HepG2 (cell line): ENCODE results near the gene OLFM2. TPM values are rescaled to one million over a fixed set of nuclear protein-coding genes. Genes with fewer than 3 reads are reported as not detected.

Experiments used
- ATAC-seq: fragments of 200-7000 bp; cut with Tn5 transposase; 3 replicates; pipeline ENCODE4 v1.9.1; 2020; ENCODE audit warnings: mild to moderate bottlenecking, moderate library complexity
- BruUV-seq: library from RNA; stranded (reverse); fragments of 400-500 nt; replicated peaks from 2 replicates; lab custom pipeline; 2021; lab: Mats Ljungman, UMichigan
- CTCF ChIA-PET: fragments of 300-600 bp; formaldehyde crosslinking; extraction: SDS; loops from one replicate; lab custom pipeline; 2021; ENCODE audit warnings: low total read pairs, inconsistent platforms, low intra/inter-chr PET ratio; lab: Yijun Ruan, JAX
- POLR2A ChIA-PET: fragments of 350-600 bp; sonication (Branson Sonifier 250); formaldehyde crosslinking; loops from one replicate; lab custom pipeline; 2020; ENCODE audit warnings: antibody characterized with exemption, inconsistent platforms; lab: Yijun Ruan, JAX
- DNase-seq: peaks from one replicate; pipeline ENCODE4 v3.0.0-alpha.2; 2015; ENCODE audit warnings: low spot score
- FAIRE-seq: peaks from 3 replicates; lab custom pipeline; 2011; peaks lifted over from hg19 to GRCh38; lab: Jason Lieb, UNC
- H2AFZ ChIP-seq: one replicate; pipeline ENCODE4 v1.6.1; 2011; ENCODE audit warnings: low read length, inconsistent platforms
- H3K27ac ChIP-seq: fragments of 300-600 bp; 3 replicates; pipeline ENCODE4 v1.8.0; 2011; ENCODE audit warnings: mixed run types, mild to moderate bottlenecking, mixed read lengths, low read length, inconsistent platforms; ENCODE audit not compliant: insufficient read depth; ENCODE audit errors: extremely low read length
- H3K27me3 ChIP-seq, 2 experiments: fragments of 200-600 bp in 1 of 2; 2 replicates in 1 of 2; 3 replicates in 1 of 2; pipeline versions ENCODE4 v1.6.0 to v1.8.0; 2011; ENCODE audit warnings: low read length in 2 of 2, mild to moderate bottlenecking in 2 of 2, moderate library complexity in 2 of 2, inconsistent platforms in 1 of 2; ENCODE audit not compliant: insufficient read depth in 2 of 2, control insufficient read depth in 1 of 2
- H3K36me3 ChIP-seq, 2 experiments: fragments of 200-600 bp in 1 of 2; replicated peaks in 1 of 2; 2 replicates in 1 of 2; 3 replicates in 1 of 2; pipeline versions ENCODE4 v1.5.1 to v1.8.0; 2011; ENCODE audit warnings: low read length in 2 of 2, inconsistent platforms in 1 of 2; ENCODE audit not compliant: insufficient read depth in 2 of 2, control insufficient read depth in 1 of 2
- H3K4me1 ChIP-seq: 2 replicates; pipeline ENCODE4 v1.5.1; 2012; ENCODE audit warnings: low read length, inconsistent platforms; ENCODE audit not compliant: insufficient read depth
- H3K4me2 ChIP-seq: 2 replicates; pipeline ENCODE4 v1.6.0; 2011; ENCODE audit warnings: low read depth, low read length, inconsistent platforms
- H3K4me3 ChIP-seq, 3 experiments: fragments of 200-600 bp in 1 of 3; sonication (generic), shearing (Covaris generic) in 1 of 3; replicated peaks in 1 of 3; 2 replicates each; pipeline ENCODE4 v1.5.1; 2011 to 2016; ENCODE audit warnings: low read length in 3 of 3, inconsistent platforms in 2 of 3, low read depth in 2 of 3, mild to moderate bottlenecking in 2 of 3, control low read depth in 1 of 3, mixed read lengths in 1 of 3; ENCODE audit not compliant: insufficient read depth in 1 of 3
- H3K79me2 ChIP-seq: one replicate; pipeline ENCODE4 v1.6.1; 2011; ENCODE audit warnings: low read length, inconsistent platforms; ENCODE audit not compliant: insufficient read depth
- H3K9ac ChIP-seq: 2 replicates; pipeline ENCODE4 v1.6.0; 2011; ENCODE audit warnings: mild to moderate bottlenecking, low read depth, low read length, inconsistent platforms; ENCODE audit not compliant: insufficient read depth
- H3K9me3 ChIP-seq: 2 replicates; pipeline ENCODE4 v1.5.1; 2012; ENCODE audit warnings: mild to moderate bottlenecking, low read length
- H4K20me1 ChIP-seq: 2 replicates; pipeline ENCODE4 v1.6.0; 2011; ENCODE audit warnings: inconsistent platforms, mild to moderate bottlenecking, low read length, moderate library complexity; ENCODE audit not compliant: insufficient read depth
- FIP1L1 ChIP-seq: fragments of 200-400 bp; formaldehyde crosslinking; IDR thresholded peaks from 2 replicates; pipeline ENCODE4 v1.6.1; 2018; ENCODE audit warnings: low read depth, mild to moderate bottlenecking, low read length, moderate library complexity, borderline replicate concordance; ENCODE audit not compliant: insufficient read depth
- GZF1 ChIP-seq: sonication (generic); formaldehyde crosslinking; IDR thresholded peaks from 2 replicates; pipeline ENCODE4 v1.5.1; 2020; ENCODE audit warnings: mild to moderate bottlenecking, missing genetic modification reagents
- HNF4A ChIP-seq: sonication (generic); formaldehyde crosslinking; IDR thresholded peaks from 2 replicates; pipeline ENCODE4 v1.4.0; 2020; ENCODE audit warnings: missing genetic modification reagents
- JARID2 ChIP-seq: sonication (generic); formaldehyde crosslinking; IDR thresholded peaks from 2 replicates; pipeline ENCODE4 v1.8.1; 2023; ENCODE audit warnings: missing genetic modification reagents, inconsistent platforms; ENCODE audit not compliant: insufficient replicate concordance
- KDM3A ChIP-seq: IDR thresholded peaks from 2 replicates; pipeline ENCODE4 v1.6.1; 2018; ENCODE audit warnings: low read depth, missing compliant biosample characterization
- PHB2 ChIP-seq: fragments of 450-650 bp; IDR thresholded peaks from 2 replicates; pipeline ENCODE4 v1.6.1; 2018; ENCODE audit not compliant: partially characterized antibody
- SUZ12 ChIP-seq: fragments of 150-350 bp; IDR thresholded peaks from 2 replicates; pipeline ENCODE4 v1.6.1; 2014; ENCODE audit warnings: low read depth, low read length
- THYN1 ChIP-seq: sonication (generic); formaldehyde crosslinking; IDR thresholded peaks from 2 replicates; pipeline ENCODE4 v1.8.1; 2023; ENCODE audit warnings: low read depth, mild to moderate bottlenecking, moderate library complexity, missing genetic modification reagents, borderline replicate concordance
- ZBTB1 ChIP-seq: sonication (generic); formaldehyde crosslinking; IDR thresholded peaks from 2 replicates; pipeline ENCODE4 v1.4.0; 2020; ENCODE audit warnings: missing genetic modification reagents, borderline replicate concordance
- ZEB1 ChIP-seq: IDR thresholded peaks from 2 replicates; pipeline ENCODE4 v1.6.1; 2012; ENCODE audit warnings: mild to moderate bottlenecking, low read depth, inconsistent platforms; ENCODE audit not compliant: insufficient replicate concordance
- ZNF44 ChIP-seq: sonication (generic); formaldehyde crosslinking; IDR thresholded peaks from 2 replicates; pipeline ENCODE4 v1.5.1; 2020; ENCODE audit warnings: mild to moderate bottlenecking, missing genetic modification reagents
- ZNF543 ChIP-seq: sonication (generic); formaldehyde crosslinking; IDR thresholded peaks from 2 replicates; pipeline ENCODE4 v1.4.0; 2020; ENCODE audit warnings: mild to moderate bottlenecking, missing genetic modification reagents
- ZNF552 ChIP-seq: sonication (generic); formaldehyde crosslinking; IDR thresholded peaks from 2 replicates; pipeline ENCODE4 v1.9.0; 2022; ENCODE audit warnings: missing genetic modification reagents, mild to moderate bottlenecking, borderline replicate concordance
- ZNF737 ChIP-seq: sonication (generic); formaldehyde crosslinking; IDR thresholded peaks from 2 replicates; pipeline ENCODE4 v1.5.0; 2020; ENCODE audit warnings: missing genetic modification reagents, mild to moderate bottlenecking, borderline replicate concordance
- ZNF740 ChIP-seq: sonication (generic); formaldehyde crosslinking; IDR thresholded peaks from 2 replicates; pipeline ENCODE4 v1.4.0; 2020; ENCODE audit warnings: missing genetic modification reagents
- ZNF772 ChIP-seq: sonication (generic); formaldehyde crosslinking; IDR thresholded peaks from 2 replicates; pipeline ENCODE4 v1.5.0; 2020; ENCODE audit warnings: mild to moderate bottlenecking, missing genetic modification reagents
- ZNF883 ChIP-seq: sonication (generic); formaldehyde crosslinking; IDR thresholded peaks from 2 replicates; pipeline ENCODE4 v1.5.1; 2020; ENCODE audit warnings: mild to moderate bottlenecking, missing genetic modification reagents; ENCODE audit errors: not compliant biosample characterization
- ZSCAN31 ChIP-seq: sonication (generic); formaldehyde crosslinking; IDR thresholded peaks from 2 replicates; pipeline ENCODE4 v1.5.0; 2020; ENCODE audit warnings: low read depth, mild to moderate bottlenecking, missing genetic modification reagents
- WGBS: methylation state at CpG from one replicate; pipeline ENCODE4 v1.1.6; 2017; ENCODE audit warnings: low lambda C conversion rate; 5-methylcytosine and 5-hydroxymethylcytosine counted together
- in situ Hi-C: cut with HindIII; loops from 2 replicates; pipeline ENCODE4 v1.10.0; 2017; ENCODE audit warnings: low pct_unique_long_range_greater_than_20kb; ENCODE audit not compliant: extremely low pct_ligation_motif_present
- intact Hi-C: fragments of 100-400 bp; cut with micrococcal nuclease; formaldehyde crosslinking; loops from one replicate; pipeline ENCODE4 v1.10.0; 2022; ENCODE audit not compliant: unreplicated experiment
- polyA plus RNA-seq, 8 experiments: library from polyadenylated mRNA; depleted of rRNA in 3 of 8; stranded (reverse) in 7 of 8; unstranded in 1 of 8; fragments of >200 nt; fragmentation: Illumina TruSeq in 4 of 8; extraction: Trizol in 4 of 8; gene quantifications; 2 replicates each; pipeline versions ENCODE4 v1.2.1 to v1.2.3, GENCODE V29; 2011 to 2016; ENCODE audit warnings: low read depth in 4 of 8, missing spikeins in 1 of 8, mixed read lengths in 1 of 8; ENCODE audit not compliant: insufficient read depth in 1 of 8
- total RNA-seq, 5 experiments: library from RNA; depleted of rRNA; stranded (reverse); fragments of >200 nt; fragmentation: Illumina TruSeq; extraction: Trizol; gene quantifications; 2 replicates each; pipeline ENCODE4 v1.2.3, GENCODE V29; 2016; ENCODE audit warnings: low read depth in 1 of 5

Gene OLFM2
- total and polyA plus RNA-seq, 2 of the 13 experiments (the other 11 are each of a cell fraction or from before 2014, with no cell fraction given): 0.20 to 0.51 TPM

DNA sequence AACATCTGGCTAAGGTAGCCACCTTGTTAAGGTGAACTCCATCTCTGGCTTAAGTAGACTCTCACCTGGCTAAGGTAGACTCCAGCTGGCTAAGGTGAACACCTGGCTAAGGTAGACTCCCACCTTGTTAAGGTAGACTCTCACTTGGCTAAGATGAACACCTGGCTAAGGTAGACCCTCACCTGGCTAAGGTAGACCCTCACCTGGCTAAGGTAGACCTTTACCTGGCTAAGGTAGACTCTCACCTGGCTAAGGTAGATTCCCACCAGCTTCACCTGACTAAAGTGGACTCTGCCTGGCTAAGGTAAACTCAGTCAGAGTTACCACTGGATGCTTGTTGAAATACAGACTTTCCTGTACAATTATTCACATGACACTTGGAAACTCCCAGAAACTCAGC, 77.5 kb downstream of the OLFM2 start:
- intact Hi-C loops: no loop called here

DNA sequence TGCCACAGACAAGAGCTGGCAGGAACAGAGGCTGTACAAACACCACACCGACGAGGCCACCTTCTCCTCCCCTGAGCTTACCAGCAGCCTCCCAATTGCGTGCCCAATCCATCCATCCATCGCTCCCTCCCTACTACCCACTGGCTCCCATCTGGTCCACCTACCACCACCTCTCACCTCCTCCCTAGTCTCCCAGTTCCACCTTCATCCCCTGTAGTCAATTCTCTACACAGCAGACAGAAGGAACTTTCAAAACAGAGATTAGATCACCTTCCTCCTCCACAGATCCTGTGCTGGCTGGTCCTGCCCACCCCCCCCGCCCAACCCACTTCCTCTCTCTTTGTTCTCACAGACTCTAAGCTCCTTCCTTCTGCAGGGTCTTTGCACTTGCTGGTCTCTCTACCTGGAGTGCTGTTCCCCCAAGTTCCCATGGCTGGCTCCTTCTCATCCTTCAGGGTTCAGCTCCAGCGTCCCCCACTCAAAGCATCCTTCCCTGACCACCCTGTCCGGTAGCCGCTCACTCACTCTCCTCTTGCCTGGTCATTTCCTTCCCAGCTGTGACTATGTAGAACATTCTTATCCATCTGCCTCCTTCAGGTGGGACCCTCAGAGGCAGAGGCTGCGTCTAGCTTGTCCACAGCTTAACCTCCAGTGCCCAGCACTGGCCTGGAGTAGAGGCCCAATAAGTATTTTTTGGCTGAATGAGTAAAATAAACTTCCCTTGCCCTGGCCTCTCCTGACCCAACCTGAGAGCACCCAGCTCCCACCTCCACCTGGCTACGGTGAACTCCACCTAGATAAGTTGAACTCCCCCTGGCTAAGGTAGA, 78.2 kb downstream of the OLFM2 start:
- 66% methylated on average over 10 of the region's 10 CpGs for WGBS
- Histone ChIP-seq H3K9ac (no peak overlapping the region), H3K4me1 (peaks cover 24% of the 10 kb centered on the region), H4K20me1 (no peaks in the 10 kb centered on the region), H3K9me3 (no peaks in the 10 kb centered on the region), H3K4me2 (no peak overlapping the region), H3K36me3 (no peaks in the 10 kb centered on the region), H3K4me3 (no peak overlapping the region), H3K79me2 (no peaks in the 10 kb centered on the region), H2AFZ (no peak overlapping the region), H3K27ac (no peak overlapping the region), H3K27me3 (peaks cover 1 to 10% of the 10 kb centered on the region in 2 experiments; a peak in 3 of 5 replicates)
- BruUV-seq: no TSS peak
- in situ Hi-C loops: no loop called here
- ChIA-PET POLR2A (no interaction called here), CTCF (no interaction called here)
- FAIRE-seq (no peak), ATAC-seq (no peak), DNase-seq (no peak)
- intact Hi-C loops: no loop called here
- TF ChIP-seq ZNF44: no peak
- TF ChIP-seq SUZ12: no peak
- TF ChIP-seq PHB2: no peak
- TF ChIP-seq ZNF552 (CRISPR knock-in tag): no peak
- no peak for TF ChIP-seq KDM3A (CRISPR knock-in tag)
- no peak for TF ChIP-seq ZNF737 (CRISPR knock-in tag)
- no peak for TF ChIP-seq FIP1L1
- no peak for TF ChIP-seq ZSCAN31 (CRISPR knock-in tag)
- TF ChIP-seq THYN1 (CRISPR knock-in tag): no peak
- TF ChIP-seq ZNF772 (CRISPR knock-in tag): no peak
- TF ChIP-seq ZNF883 (CRISPR knock-in tag): no peak
- TF ChIP-seq ZNF543: no peak
- no peak for TF ChIP-seq HNF4A (CRISPR knock-in tag)
- TF ChIP-seq GZF1 (CRISPR knock-in tag): no peak

More for the DNA sequence above, 77.5 kb downstream of the OLFM2 start:
- Histone ChIP-seq H3K27me3 (peaks cover 4 to 15% of the 10 kb centered on the region in 2 experiments; a peak in 3 of 5 replicates), H3K4me3 (no peak overlapping the region), H3K36me3 (no peaks in the 10 kb centered on the region), H3K4me1 (peaks cover 17% of the 10 kb centered on the region), H3K79me2 (no peaks in the 10 kb centered on the region), H2AFZ (no peak overlapping the region), H3K4me2 (no peak overlapping the region), H3K9me3 (no peaks in the 10 kb centered on the region), H3K27ac (no peak overlapping the region), H4K20me1 (no peaks in the 10 kb centered on the region), H3K9ac (no peak overlapping the region)
- FAIRE-seq: no peak
- no peak for ATAC-seq
- ChIA-PET CTCF (no interaction called here), POLR2A (no interaction called here)
- in situ Hi-C loops: no loop called here
- BruUV-seq: no TSS peak
- no peak for DNase-seq
- TF ChIP-seq ZBTB1 (CRISPR knock-in tag): no peak
- peak; percentile 86 for TF ChIP-seq ZEB1
- no peak for TF ChIP-seq JARID2
- TF ChIP-seq ZNF740 (CRISPR knock-in tag): no peak
